D721Med (cell line): ENCODE data around the gene TIGD1.

Experiments used
- DNase-seq: peaks from one replicate; pipeline ENCODE4 v3.0.0; 2011; ENCODE audit warnings: low spot score; ENCODE audit not compliant: insufficient read length
- FAIRE-seq: peaks from 2 replicates; lab custom pipeline; 2011; peaks lifted over from hg19 to GRCh38; lab: Jason Lieb, UNC
- CTCF ChIP-seq: IDR thresholded peaks from 2 replicates; pipeline ENCODE4 v1.5.1; 2012; ENCODE audit warnings: mild to moderate bottlenecking, control low read depth; ENCODE audit not compliant: insufficient read depth; ENCODE audit errors: missing control alignments

TIGD1 gene

GRCh38 chr2:232588031-232588430 lies 37.7 kb upstream of the TIGD1 start:
- TF ChIP-seq CTCF: no peak
- no peak for DNase-seq
- FAIRE-seq: no peak

GRCh38 chr2:232587512-232587911 lies 37.2 kb upstream of the TIGD1 start:
- FAIRE-seq (no peak), DNase-seq (no peak)
- TF ChIP-seq CTCF: no peak

GRCh38 chr2:232586943-232587505 lies 36.7 kb upstream of the TIGD1 start:
- TF ChIP-seq CTCF: no peak
- DNase-seq: no peak
- no peak for FAIRE-seq

- TF ChIP-seq CTCF: no peak
- FAIRE-seq (no peak), DNase-seq (no peak)
Measured at GRCh38 chr2:232584238-232584637, 33.9 kb upstream of the TIGD1 start.

- DNase-seq (no peak), FAIRE-seq (no peak)
- no peak for TF ChIP-seq CTCF
Measured at GRCh38 chr2:232581725-232582124, 31.4 kb upstream of the TIGD1 start.

GRCh38 chr2:232580648-232580981 lies 30.3 kb upstream of the TIGD1 start:
- no peak for FAIRE-seq
- TF ChIP-seq CTCF: no peak

GRCh38 chr2:232578626-232579025 lies 28.3 kb upstream of the TIGD1 start:
- FAIRE-seq: no peak
- TF ChIP-seq CTCF: no peak
- no peak for DNase-seq

More at GRCh38 chr2:232580648-232580981, 30.3 kb upstream of the TIGD1 start:
- no peak for DNase-seq
